ENCODE results near the gene TMEM98.
A peak's percentile ranks its signal among the peaks of the same experiment; 100 is the strongest.
"Not testable (repeated sequence)": the region's sequence is repeated elsewhere in the genome, so short reads cannot be mapped to it uniquely, and the experiment has no call there.

Gene TMEM98

GRCh38 chr17:32955155-32955554, 27.2 kb downstream of the TMEM98 start:
- Histone ChIP-seq H3K4me3 (no peak overlapping the region), H3K4me2 (no peak overlapping the region), H3K36me3 (no peaks in the 10 kb centered on the region), H3K9ac (no peak overlapping the region), H3K27ac (no peak overlapping the region), H3K4me1 (peaks cover 0 to 6% (median 0%) of the 10 kb centered on the region in 10 experiments; a peak in 2 of 20 replicates), H3K27me3 (no peaks in the 10 kb centered on the region), H3K9me3 (replicated peaks in 1 of 11) (no peaks in the 10 kb centered on the region), H4K20me1 (no peaks in the 10 kb centered on the region)
- no peak for TF ChIP-seq Cebpa-rat (IDR thresholded peaks at IDR 0.05)

- Histone ChIP-seq H3K4me1 (peaks cover 0 to 6% (median 0%) of the 10 kb centered on the region in 10 experiments; a peak in 2 of 20 replicates), H3K27ac (no peak overlapping the region), H3K4me3 (no peak overlapping the region), H3K9ac (no peak overlapping the region), H3K9me3 (replicated peaks in 1 of 11) (no peaks in the 10 kb centered on the region), H3K27me3 (no peaks in the 10 kb centered on the region), H4K20me1 (no peaks in the 10 kb centered on the region), H3K4me2 (no peak overlapping the region), H3K36me3 (no peaks in the 10 kb centered on the region)
- no peak for TF ChIP-seq Cebpa-rat (IDR thresholded peaks at IDR 0.05)
These were observed 28.5 kb downstream of the TMEM98 start for GRCh38 chr17:32956240-32956970.

GRCh38 chr17:32958418-32958817, 30.5 kb downstream of the TMEM98 start:
- Histone ChIP-seq H3K9ac (no peak overlapping the region), H3K27me3 (no peaks in the 10 kb centered on the region), H3K36me3 (no peaks in the 10 kb centered on the region), H4K20me1 (no peaks in the 10 kb centered on the region), H3K4me3 (no peak overlapping the region), H3K4me1 (0 out of 20 replicates have a peak, but pooled peaks cover 0 to 1% (median 0%) of the 10 kb centered on the region in 10 experiments), H3K4me2 (no peak overlapping the region), H3K9me3 (replicated peaks in 1 of 11) (no peaks in the 10 kb centered on the region), H3K27ac (no peak overlapping the region)
- no peak for TF ChIP-seq Cebpa-rat (IDR thresholded peaks at IDR 0.05)

GRCh38 chr17:32960815-32961214, 32.9 kb downstream of the TMEM98 start:
- H3K9ac ChIP-seq: no peak overlapping the region
- H3K4me2 ChIP-seq: no peak overlapping the region
- no peaks in the 10 kb centered on the region for H3K36me3 ChIP-seq

GRCh38 chr17:32962320-32962711, 34.4 kb downstream of the TMEM98 start:
- H3K4me1 ChIP-seq: no peaks in the 10 kb centered on the region
- H4K20me1 ChIP-seq: no peaks in the 10 kb centered on the region
- H3K36me3 ChIP-seq: no peaks in the 10 kb centered on the region
- H3K9me3 ChIP-seq (replicated peaks in 1 of 11): peaks cover 0 to 4% (median 0%) of the 10 kb centered on the region in 11 experiments; a peak in 3 of 22 replicates
- no peak overlapping the region for H3K4me3 ChIP-seq
- H3K27me3 ChIP-seq: no peaks in the 10 kb centered on the region
- H3K27ac ChIP-seq: no peak overlapping the region
- no peak for TF ChIP-seq Cebpa-rat (IDR thresholded peaks at IDR 0.05)
- no peak overlapping the region for H3K4me2 ChIP-seq
- no peak overlapping the region for H3K9ac ChIP-seq

More at GRCh38 chr17:32960815-32961214, 32.9 kb downstream of the TMEM98 start:
- H3K9me3 ChIP-seq (replicated peaks in 1 of 11): peaks cover 0 to 4% (median 0%) of the 10 kb centered on the region in 11 experiments; a peak in 3 of 22 replicates
- no peaks in the 10 kb centered on the region for H4K20me1 ChIP-seq
- H3K4me3 ChIP-seq: no peak overlapping the region
- H3K4me1 ChIP-seq: no peaks in the 10 kb centered on the region
- H3K27me3 ChIP-seq: no peaks in the 10 kb centered on the region
- TF ChIP-seq Cebpa-rat (IDR thresholded peaks at IDR 0.05): no peak
- H3K27ac ChIP-seq: no peak overlapping the region

- no peaks in the 10 kb centered on the region for H3K27me3 ChIP-seq
- no peak for TF ChIP-seq Cebpa-rat (IDR thresholded peaks at IDR 0.05)
- no peaks in the 10 kb centered on the region for H3K4me1 ChIP-seq
- H3K4me2 ChIP-seq: no peak overlapping the region
- no peaks in the 10 kb centered on the region for H3K36me3 ChIP-seq
- no peak overlapping the region for H3K4me3 ChIP-seq
- no peak overlapping the region for H3K27ac ChIP-seq
- H3K9ac ChIP-seq: no peak overlapping the region
- no peaks in the 10 kb centered on the region for H4K20me1 ChIP-seq
- H3K9me3 ChIP-seq (replicated peaks in 1 of 11): peaks cover 0 to 4% (median 0%) of the 10 kb centered on the region in 11 experiments; a peak in 3 of 22 replicates
These were observed 36.6 kb downstream of the TMEM98 start for GRCh38 chr17:32964541-32964940.

- not testable (repeated sequence) for H3K9me3 ChIP-seq (replicated peaks in 1 of 11); H3K4me2 ChIP-seq; H4K20me1 ChIP-seq; H3K4me3 ChIP-seq; H3K27me3 ChIP-seq; H3K36me3 ChIP-seq; H3K27ac ChIP-seq; H3K9ac ChIP-seq
- peaks cover 3 to 11% (median 9%) of the 10 kb centered on the region in 10 experiments; a peak in 11 of 20 replicates for H3K4me1 ChIP-seq
These were observed 41.3 kb downstream of the TMEM98 start for GRCh38 chr17:32969231-32969630.

- no peak for TF ChIP-seq Cebpa-rat (IDR thresholded peaks at IDR 0.05)
- Histone ChIP-seq H3K4me2 (no peak overlapping the region), H3K27me3 (no peaks in the 10 kb centered on the region)
These were observed 42.3 kb downstream of the TMEM98 start for GRCh38 chr17:32970281-32970680.

GRCh38 chr17:32971171-32971570, 43.2 kb downstream of the TMEM98 start:
- Histone ChIP-seq H3K4me2 (peak overlapping the region in 6 of 11 experiments; percentile 7 to 48 (median 28); a peak in 5 of 22 replicates), H3K27ac (no peak overlapping the region)

More at GRCh38 chr17:32970281-32970680, 42.3 kb downstream of the TMEM98 start:
- H4K20me1 ChIP-seq: no peaks in the 10 kb centered on the region
- H3K27ac ChIP-seq: no peak overlapping the region
- H3K36me3 ChIP-seq: no peaks in the 10 kb centered on the region
- peaks cover 3 to 11% (median 9%) of the 10 kb centered on the region in 10 experiments; a peak in 11 of 20 replicates for H3K4me1 ChIP-seq
- H3K4me3 ChIP-seq: no peak overlapping the region
- peaks cover 0 to under 1% (median 0%) of the 10 kb centered on the region in 11 experiments; a peak in 1 of 22 replicates for H3K9me3 ChIP-seq (replicated peaks in 1 of 11)
- no peak overlapping the region for H3K9ac ChIP-seq

GRCh38 chr17:32976131-32976530, 48.2 kb downstream of the TMEM98 start:
- no peak for TF ChIP-seq Cebpa-rat (IDR thresholded peaks at IDR 0.05)
- Histone ChIP-seq H3K9me3 (replicated peaks in 1 of 11) (peaks cover 5 to 8% (median 7%) of the 10 kb centered on the region in 11 experiments), H4K20me1 (no peaks in the 10 kb centered on the region), H3K9ac (no peak overlapping the region), H3K4me2 (no peak overlapping the region), H3K36me3 (peaks cover 0 to 1% (median 0%) of the 10 kb centered on the region in 11 experiments; a peak in 1 of 22 replicates), H3K27me3 (no peaks in the 10 kb centered on the region), H3K27ac (no peak overlapping the region), H3K4me3 (no peak overlapping the region), H3K4me1 (peaks cover 2 to 11% (median 4%) of the 10 kb centered on the region in 10 experiments; a peak in 11 of 20 replicates)

More at GRCh38 chr17:32971171-32971570, 43.2 kb downstream of the TMEM98 start:
- TF ChIP-seq Cebpa-rat (IDR thresholded peaks at IDR 0.05): no peak
- H3K4me1 ChIP-seq: peaks cover 3 to 12% (median 10%) of the 10 kb centered on the region in 10 experiments; a peak in 11 of 20 replicates
- no peak overlapping the region for H3K9ac ChIP-seq
- no peaks in the 10 kb centered on the region for H3K27me3 ChIP-seq
- H3K36me3 ChIP-seq: no peaks in the 10 kb centered on the region
- no peaks in the 10 kb centered on the region for H3K9me3 ChIP-seq (replicated peaks in 1 of 11)
- H4K20me1 ChIP-seq: no peaks in the 10 kb centered on the region
- H3K4me3 ChIP-seq: no peak overlapping the region

Data from BLaER1 treated with 17β-estradiol and CSF1 and Interleukin-3, amounts not matched to agents 10 nM and 100 nM (cell line).